ENCODE data around the gene ADGRB3. TPM values are rescaled to one million over a fixed set of nuclear protein-coding genes. Genes with fewer than 3 reads are reported as not detected.

The ADGRB3 gene
- total RNA-seq, 1 donor from 2014 or later = 1.5 TPM

DNA sequence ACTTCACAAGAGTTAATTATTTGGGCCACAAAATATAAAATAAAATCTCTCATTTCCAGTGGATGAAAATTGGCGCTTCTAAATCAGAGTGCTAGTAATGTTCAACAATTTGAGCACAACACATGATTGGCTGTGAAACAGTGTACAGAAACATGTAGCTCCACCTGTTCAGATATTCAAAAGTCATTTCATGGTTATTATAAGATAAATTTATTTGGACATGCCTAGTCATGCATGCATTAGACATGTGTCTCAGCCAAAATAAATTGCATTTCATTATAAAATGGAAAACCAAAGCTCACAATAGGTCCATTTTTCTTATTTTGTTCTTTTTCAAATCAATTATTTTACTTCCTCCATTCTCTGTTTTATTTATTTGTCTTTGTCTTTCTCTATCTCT lies 786.9 kb downstream of the ADGRB3 start:
- no peaks in the 10 kb centered on the region for H3K27me3 ChIP-seq

DNA sequence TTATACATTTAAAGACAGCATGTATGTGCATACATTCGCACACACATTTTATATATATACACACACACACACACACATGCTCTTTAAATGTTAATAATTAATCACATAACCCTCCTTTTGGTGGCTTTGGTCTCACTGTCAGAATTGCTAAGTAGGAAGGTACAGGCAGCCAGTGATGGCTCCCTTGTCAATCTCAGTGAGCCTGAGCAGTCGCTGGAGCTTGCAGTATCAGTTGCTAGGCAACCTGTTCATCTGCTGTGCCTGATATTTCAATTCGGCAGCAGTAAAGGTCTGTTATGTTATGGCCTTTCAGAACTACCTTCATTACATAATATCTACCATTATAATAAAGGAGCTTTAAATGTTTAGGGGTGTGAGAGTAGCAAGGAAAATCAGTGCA lies 787.4 kb downstream of the ADGRB3 start:
- no peaks in the 10 kb centered on the region for H3K9me3 ChIP-seq (ENCODE audit: low read depth)
- H2AFZ ChIP-seq (replicated peaks) = no peak overlapping the region
- no peaks in the 10 kb centered on the region for H3F3A ChIP-seq (ENCODE audit: low read depth)
- no peak overlapping the region for H3K27ac ChIP-seq
- peak; percentile 39 for DNase-seq (ENCODE audit: low spot score)
- Mint-ChIP-seq H3K4me3 (no peak overlapping the region), H3K9me3 (no peaks in the 10 kb centered on the region), H3K27me3 (ENCODE audit: insufficient read depth, low read depth) (no peaks in the 10 kb centered on the region), H3K4me1 (peaks cover 15% of the 10 kb centered on the region), H3K36me3 (no peaks in the 10 kb centered on the region), H3K27ac (no peak overlapping the region)
- TF ChIP-seq EZH2phosphoT487 (IDR thresholded peaks at IDR 0.05) (no peak), EZH2 (IDR thresholded peaks at IDR 0.05) (no peak)
- TF ChIP-seq, protein P1, sequence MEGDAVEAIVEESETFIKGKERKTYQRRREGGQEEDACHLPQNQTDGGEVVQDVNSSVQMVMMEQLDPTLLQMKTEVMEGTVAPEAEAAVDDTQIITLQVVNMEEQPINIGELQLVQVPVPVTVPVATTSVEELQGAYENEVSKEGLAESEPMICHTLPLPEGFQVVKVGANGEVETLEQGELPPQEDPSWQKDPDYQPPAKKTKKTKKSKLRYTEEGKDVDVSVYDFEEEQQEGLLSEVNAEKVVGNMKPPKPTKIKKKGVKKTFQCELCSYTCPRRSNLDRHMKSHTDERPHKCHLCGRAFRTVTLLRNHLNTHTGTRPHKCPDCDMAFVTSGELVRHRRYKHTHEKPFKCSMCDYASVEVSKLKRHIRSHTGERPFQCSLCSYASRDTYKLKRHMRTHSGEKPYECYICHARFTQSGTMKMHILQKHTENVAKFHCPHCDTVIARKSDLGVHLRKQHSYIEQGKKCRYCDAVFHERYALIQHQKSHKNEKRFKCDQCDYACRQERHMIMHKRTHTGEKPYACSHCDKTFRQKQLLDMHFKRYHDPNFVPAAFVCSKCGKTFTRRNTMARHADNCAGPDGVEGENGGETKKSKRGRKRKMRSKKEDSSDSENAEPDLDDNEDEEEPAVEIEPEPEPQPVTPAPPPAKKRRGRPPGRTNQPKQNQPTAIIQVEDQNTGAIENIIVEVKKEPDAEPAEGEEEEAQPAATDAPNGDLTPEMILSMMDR (IDR thresholded peaks at IDR 0.05) = no peak
- H3K4me3 ChIP-seq = no peak overlapping the region
- H3K79me2 ChIP-seq (ENCODE audit: low read depth) = no peaks in the 10 kb centered on the region
- H3K4me1 ChIP-seq = no peaks in the 10 kb centered on the region
- H3K36me3 ChIP-seq = no peaks in the 10 kb centered on the region
- H3K27me3 ChIP-seq = no peaks in the 10 kb centered on the region
- no peak overlapping the region for H3K9ac ChIP-seq
- no peaks in the 10 kb centered on the region for H4K20me1 ChIP-seq (ENCODE audit: low read depth)
- no peak overlapping the region for H3K4me2 ChIP-seq

More for the DNA sequence above, 786.9 kb downstream of the ADGRB3 start:
- Mint-ChIP-seq H3K27ac (no peak overlapping the region), H3K27me3 (ENCODE audit: insufficient read depth, low read depth) (no peaks in the 10 kb centered on the region), H3K4me3 (no peak overlapping the region), H3K4me1 (peaks cover 15% of the 10 kb centered on the region), H3K36me3 (no peaks in the 10 kb centered on the region), H3K9me3 (no peaks in the 10 kb centered on the region)
- no peak for DNase-seq (ENCODE audit: low spot score)
- H3K4me3 ChIP-seq = no peak overlapping the region
- no peaks in the 10 kb centered on the region for H3K4me1 ChIP-seq
- no peaks in the 10 kb centered on the region for H4K20me1 ChIP-seq (ENCODE audit: low read depth)
- no peaks in the 10 kb centered on the region for H3K9me3 ChIP-seq (ENCODE audit: low read depth)
- H3K4me2 ChIP-seq = no peak overlapping the region
- no peaks in the 10 kb centered on the region for H3K79me2 ChIP-seq (ENCODE audit: low read depth)
- no peak overlapping the region for H3K27ac ChIP-seq
- TF ChIP-seq, protein P1 (IDR thresholded peaks at IDR 0.05) = no peak
- no peak for TF ChIP-seq EZH2 (IDR thresholded peaks at IDR 0.05)
- TF ChIP-seq EZH2phosphoT487 (IDR thresholded peaks at IDR 0.05) = no peak
- H3K9ac ChIP-seq = no peak overlapping the region
- H3F3A ChIP-seq (ENCODE audit: low read depth) = no peaks in the 10 kb centered on the region
- no peaks in the 10 kb centered on the region for H3K36me3 ChIP-seq
- no peak overlapping the region for H2AFZ ChIP-seq (replicated peaks)

DNA sequence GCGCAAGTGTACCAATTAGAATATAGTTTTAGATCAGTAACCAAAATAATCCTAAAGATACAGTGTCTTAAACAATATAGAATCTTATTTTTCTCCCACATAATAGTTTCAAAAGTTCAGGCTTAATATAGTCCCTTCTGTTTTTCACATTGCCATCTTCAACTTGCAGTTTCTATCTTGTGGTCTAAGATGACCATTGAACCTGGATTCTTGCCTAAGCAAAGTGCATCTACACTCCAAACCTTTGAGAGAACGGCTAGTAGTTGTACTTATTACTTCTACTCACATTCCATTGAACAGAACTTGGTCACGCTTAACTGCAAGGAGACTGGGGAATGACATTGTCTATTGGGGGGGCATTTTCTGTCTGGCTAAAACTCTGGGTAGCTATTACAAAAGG lies 788.7 kb downstream of the ADGRB3 start:
- Histone ChIP-seq H3K79me2 (ENCODE audit: low read depth) (no peaks in the 10 kb centered on the region), H3K4me1 (no peaks in the 10 kb centered on the region), H3K4me3 (no peak overlapping the region), H3K4me2 (no peak overlapping the region), H3K9ac (no peak overlapping the region), H3K27ac (no peak overlapping the region), H4K20me1 (ENCODE audit: low read depth) (no peaks in the 10 kb centered on the region), H3K9me3 (ENCODE audit: low read depth) (no peaks in the 10 kb centered on the region), H3F3A (ENCODE audit: low read depth) (no peaks in the 10 kb centered on the region), H3K27me3 (no peaks in the 10 kb centered on the region), H3K36me3 (no peaks in the 10 kb centered on the region), H2AFZ (replicated peaks) (no peak overlapping the region)
- no peak for DNase-seq (ENCODE audit: low spot score)
- Mint-ChIP-seq H3K4me1 (peaks cover 15% of the 10 kb centered on the region), H3K27me3 (ENCODE audit: insufficient read depth, low read depth) (no peaks in the 10 kb centered on the region), H3K4me3 (no peak overlapping the region), H3K36me3 (no peaks in the 10 kb centered on the region), H3K27ac (no peak overlapping the region), H3K9me3 (no peaks in the 10 kb centered on the region)
- TF ChIP-seq, protein P1 (IDR thresholded peaks at IDR 0.05) = no peak
- no peak for TF ChIP-seq EZH2 (IDR thresholded peaks at IDR 0.05)
- no peak for TF ChIP-seq EZH2phosphoT487 (IDR thresholded peaks at IDR 0.05)

Data from neural progenitor cell (in vitro differentiated cells).